ENCODE measurements around the gene PCBP3.

PCBP3 gene

DNA sequence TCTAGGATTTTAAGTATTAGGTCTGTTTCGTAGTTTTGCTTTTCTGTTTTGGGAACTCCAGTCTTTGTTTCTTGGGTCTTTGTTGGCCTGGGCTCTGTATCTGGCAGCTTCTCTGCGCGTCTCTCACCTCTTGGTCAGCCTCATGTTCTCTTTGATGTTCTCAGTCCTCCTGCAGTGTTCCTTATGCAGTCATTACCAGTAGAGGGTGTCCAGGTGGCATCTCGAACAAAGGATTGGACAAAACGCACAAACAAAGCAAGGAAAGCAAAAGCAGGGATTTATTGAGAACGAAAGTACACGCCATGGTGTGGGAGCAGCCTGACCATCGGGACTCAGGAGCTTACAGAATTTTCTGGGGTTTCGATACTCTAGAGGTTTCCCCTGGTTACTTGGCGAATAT lies 204.3 kb downstream of the PCBP3 start:
- no peak overlapping the region for H3K4me3 ChIP-seq (replicated peaks; ENCODE audit: insufficient read depth, low read length)
- H3K27me3 ChIP-seq (ENCODE audit: insufficient read depth, poor library complexity, severe bottlenecking): peaks cover 7% of the 10 kb centered on the region
- TF ChIP-seq GABPA (IDR thresholded peaks at IDR 0.05; ENCODE audit: low read depth): no peak
- TF ChIP-seq SPI1 (IDR thresholded peaks at IDR 0.05; ENCODE audit: borderline replicate concordance, low read depth): no peak
- no peak for TF ChIP-seq POLR2AphosphoS5 (IDR thresholded peaks at IDR 0.05; ENCODE audit: low read depth)
- TF ChIP-seq, protein P1, sequence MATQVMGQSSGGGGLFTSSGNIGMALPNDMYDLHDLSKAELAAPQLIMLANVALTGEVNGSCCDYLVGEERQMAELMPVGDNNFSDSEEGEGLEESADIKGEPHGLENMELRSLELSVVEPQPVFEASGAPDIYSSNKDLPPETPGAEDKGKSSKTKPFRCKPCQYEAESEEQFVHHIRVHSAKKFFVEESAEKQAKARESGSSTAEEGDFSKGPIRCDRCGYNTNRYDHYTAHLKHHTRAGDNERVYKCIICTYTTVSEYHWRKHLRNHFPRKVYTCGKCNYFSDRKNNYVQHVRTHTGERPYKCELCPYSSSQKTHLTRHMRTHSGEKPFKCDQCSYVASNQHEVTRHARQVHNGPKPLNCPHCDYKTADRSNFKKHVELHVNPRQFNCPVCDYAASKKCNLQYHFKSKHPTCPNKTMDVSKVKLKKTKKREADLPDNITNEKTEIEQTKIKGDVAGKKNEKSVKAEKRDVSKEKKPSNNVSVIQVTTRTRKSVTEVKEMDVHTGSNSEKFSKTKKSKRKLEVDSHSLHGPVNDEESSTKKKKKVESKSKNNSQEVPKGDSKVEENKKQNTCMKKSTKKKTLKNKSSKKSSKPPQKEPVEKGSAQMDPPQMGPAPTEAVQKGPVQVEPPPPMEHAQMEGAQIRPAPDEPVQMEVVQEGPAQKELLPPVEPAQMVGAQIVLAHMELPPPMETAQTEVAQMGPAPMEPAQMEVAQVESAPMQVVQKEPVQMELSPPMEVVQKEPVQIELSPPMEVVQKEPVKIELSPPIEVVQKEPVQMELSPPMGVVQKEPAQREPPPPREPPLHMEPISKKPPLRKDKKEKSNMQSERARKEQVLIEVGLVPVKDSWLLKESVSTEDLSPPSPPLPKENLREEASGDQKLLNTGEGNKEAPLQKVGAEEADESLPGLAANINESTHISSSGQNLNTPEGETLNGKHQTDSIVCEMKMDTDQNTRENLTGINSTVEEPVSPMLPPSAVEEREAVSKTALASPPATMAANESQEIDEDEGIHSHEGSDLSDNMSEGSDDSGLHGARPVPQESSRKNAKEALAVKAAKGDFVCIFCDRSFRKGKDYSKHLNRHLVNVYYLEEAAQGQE (IDR thresholded peaks at IDR 0.05; ENCODE audit: insufficient replicate concordance, low read depth): no peak
- TF ChIP-seq, protein P2, sequence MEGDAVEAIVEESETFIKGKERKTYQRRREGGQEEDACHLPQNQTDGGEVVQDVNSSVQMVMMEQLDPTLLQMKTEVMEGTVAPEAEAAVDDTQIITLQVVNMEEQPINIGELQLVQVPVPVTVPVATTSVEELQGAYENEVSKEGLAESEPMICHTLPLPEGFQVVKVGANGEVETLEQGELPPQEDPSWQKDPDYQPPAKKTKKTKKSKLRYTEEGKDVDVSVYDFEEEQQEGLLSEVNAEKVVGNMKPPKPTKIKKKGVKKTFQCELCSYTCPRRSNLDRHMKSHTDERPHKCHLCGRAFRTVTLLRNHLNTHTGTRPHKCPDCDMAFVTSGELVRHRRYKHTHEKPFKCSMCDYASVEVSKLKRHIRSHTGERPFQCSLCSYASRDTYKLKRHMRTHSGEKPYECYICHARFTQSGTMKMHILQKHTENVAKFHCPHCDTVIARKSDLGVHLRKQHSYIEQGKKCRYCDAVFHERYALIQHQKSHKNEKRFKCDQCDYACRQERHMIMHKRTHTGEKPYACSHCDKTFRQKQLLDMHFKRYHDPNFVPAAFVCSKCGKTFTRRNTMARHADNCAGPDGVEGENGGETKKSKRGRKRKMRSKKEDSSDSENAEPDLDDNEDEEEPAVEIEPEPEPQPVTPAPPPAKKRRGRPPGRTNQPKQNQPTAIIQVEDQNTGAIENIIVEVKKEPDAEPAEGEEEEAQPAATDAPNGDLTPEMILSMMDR (IDR thresholded peaks at IDR 0.05; ENCODE audit: insufficient read depth, low read length): no peak
- no peak overlapping the region for H3K27ac ChIP-seq (replicated peaks)
- no peak for DNase-seq (ENCODE audit: low read depth in 1 of 2, low spot score in 1 of 2)

GRCh38 chr21:45848331-45848730 lies 204.8 kb downstream of the PCBP3 start:
- TF ChIP-seq, protein P2 (IDR thresholded peaks at IDR 0.05; ENCODE audit: insufficient read depth, low read length): no peak
- TF ChIP-seq, protein P1 (IDR thresholded peaks at IDR 0.05; ENCODE audit: insufficient replicate concordance, low read depth): no peak
- no peak for TF ChIP-seq POLR2AphosphoS5 (IDR thresholded peaks at IDR 0.05; ENCODE audit: low read depth)
- no peak for TF ChIP-seq SPI1 (IDR thresholded peaks at IDR 0.05; ENCODE audit: borderline replicate concordance, low read depth)
- TF ChIP-seq GABPA (IDR thresholded peaks at IDR 0.05; ENCODE audit: low read depth): no peak
- DNase-seq (ENCODE audit: low read depth in 1 of 2, low spot score in 1 of 2): no peak
- Histone ChIP-seq H3K27ac (replicated peaks) (no peak overlapping the region), H3K27me3 (ENCODE audit: insufficient read depth, poor library complexity, severe bottlenecking) (peaks cover 7% of the 10 kb centered on the region), H3K4me3 (replicated peaks; ENCODE audit: insufficient read depth, low read length) (no peak overlapping the region)

- no peak for DNase-seq (ENCODE audit: low read depth in 1 of 2, low spot score in 1 of 2)
- Histone ChIP-seq H3K27me3 (ENCODE audit: insufficient read depth, poor library complexity, severe bottlenecking) (peaks cover 7% of the 10 kb centered on the region), H3K4me3 (replicated peaks; ENCODE audit: insufficient read depth, low read length) (no peak overlapping the region), H3K27ac (replicated peaks) (no peak overlapping the region)
- TF ChIP-seq, protein P2 (IDR thresholded peaks at IDR 0.05; ENCODE audit: insufficient read depth, low read length): no peak
- TF ChIP-seq POLR2AphosphoS5 (IDR thresholded peaks at IDR 0.05; ENCODE audit: low read depth) (no peak), SPI1 (IDR thresholded peaks at IDR 0.05; ENCODE audit: borderline replicate concordance, low read depth) (no peak), GABPA (IDR thresholded peaks at IDR 0.05; ENCODE audit: low read depth) (no peak)
- TF ChIP-seq, protein P1 (IDR thresholded peaks at IDR 0.05; ENCODE audit: insufficient replicate concordance, low read depth): no peak
Observed at GRCh38 chr21:45848805-45849204, 205.3 kb downstream of the PCBP3 start.
